ENCODE data around the gene NOX1. TPM values are rescaled to one million over a fixed set of nuclear protein-coding genes. Genes with fewer than 3 reads are reported as not detected.

NOX1 gene
- total RNA-seq, 4 donors from 2014 or later, result not detected

- 33 to 57% methylated on average over 1 to 2 of the region's 2 CpGs for WGBS, 2 donors
- intact Hi-C loops (cut with DNase I), result no loop called here
- no peak for DNase-seq
Observed at GRCh38 chrX:100904433-100904832, 30.3 kb upstream of the NOX1 start.

GRCh38 chrX:100895365-100896075 lies 21.4 kb upstream of the NOX1 start:
- intact Hi-C loops (cut with DNase I), result no loop called here

More at GRCh38 chrX:100904433-100904832, 30.3 kb upstream of the NOX1 start:
- Histone ChIP-seq H3K27ac (no peak overlapping the region), H3K27me3 (no peaks in the 10 kb centered on the region), H3K9me3 (no peaks in the 10 kb centered on the region), H3K4me1 (no peaks in the 10 kb centered on the region), H3K36me3 (no peaks in the 10 kb centered on the region), H3K4me3 (no peak overlapping the region)
- TF ChIP-seq POLR2A (IDR thresholded peaks at IDR 0.05), result no peak
- TF ChIP-seq, protein P1, sequence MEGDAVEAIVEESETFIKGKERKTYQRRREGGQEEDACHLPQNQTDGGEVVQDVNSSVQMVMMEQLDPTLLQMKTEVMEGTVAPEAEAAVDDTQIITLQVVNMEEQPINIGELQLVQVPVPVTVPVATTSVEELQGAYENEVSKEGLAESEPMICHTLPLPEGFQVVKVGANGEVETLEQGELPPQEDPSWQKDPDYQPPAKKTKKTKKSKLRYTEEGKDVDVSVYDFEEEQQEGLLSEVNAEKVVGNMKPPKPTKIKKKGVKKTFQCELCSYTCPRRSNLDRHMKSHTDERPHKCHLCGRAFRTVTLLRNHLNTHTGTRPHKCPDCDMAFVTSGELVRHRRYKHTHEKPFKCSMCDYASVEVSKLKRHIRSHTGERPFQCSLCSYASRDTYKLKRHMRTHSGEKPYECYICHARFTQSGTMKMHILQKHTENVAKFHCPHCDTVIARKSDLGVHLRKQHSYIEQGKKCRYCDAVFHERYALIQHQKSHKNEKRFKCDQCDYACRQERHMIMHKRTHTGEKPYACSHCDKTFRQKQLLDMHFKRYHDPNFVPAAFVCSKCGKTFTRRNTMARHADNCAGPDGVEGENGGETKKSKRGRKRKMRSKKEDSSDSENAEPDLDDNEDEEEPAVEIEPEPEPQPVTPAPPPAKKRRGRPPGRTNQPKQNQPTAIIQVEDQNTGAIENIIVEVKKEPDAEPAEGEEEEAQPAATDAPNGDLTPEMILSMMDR (IDR thresholded peaks at IDR 0.05), result no peak

DNA sequence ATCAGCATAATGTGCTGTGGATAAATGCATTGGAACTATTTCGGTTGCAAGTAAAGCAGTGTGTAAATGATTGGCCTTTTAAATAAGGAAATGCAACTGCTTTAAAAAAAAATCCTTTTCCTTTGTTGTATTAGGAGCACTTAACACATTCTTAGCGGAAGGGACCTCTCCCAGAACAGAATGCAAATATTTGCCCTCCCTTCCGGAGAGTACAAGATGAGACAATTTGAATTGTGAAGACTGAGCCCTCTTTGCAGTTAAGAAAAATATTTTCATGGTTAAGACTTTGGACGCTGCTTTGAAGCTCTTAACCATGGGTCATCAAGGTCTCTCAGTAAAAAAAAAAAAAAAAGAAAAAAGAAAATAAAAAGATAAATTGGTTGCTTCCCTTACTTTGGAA lies 9.5 kb upstream of the NOX1 start:
- intact Hi-C loops (cut with DNase I), result no loop called here
- Histone ChIP-seq H3K27ac (no peak overlapping the region), H3K27me3 (no peaks in the 10 kb centered on the region), H3K9me3 (no peaks in the 10 kb centered on the region), H3K4me3 (no peak overlapping the region), H3K4me1 (peaks cover 0 to 5% (median 0%) of the 10 kb centered on the region in 3 donors), H3K36me3 (no peaks in the 10 kb centered on the region)
- TF ChIP-seq POLR2A (IDR thresholded peaks at IDR 0.05), result no peak
- TF ChIP-seq, protein P1 (IDR thresholded peaks at IDR 0.05), result no peak
- 46% methylated on average over 4 of the region's 4 CpGs for WGBS, 2 donors
- no peak for DNase-seq

More at GRCh38 chrX:100895365-100896075, 21.4 kb upstream of the NOX1 start:
- no peaks in the 10 kb centered on the region for H3K36me3 ChIP-seq
- peak overlapping the region in 2 of 4 donors; percentile 28 to 68 for H3K27ac ChIP-seq
- no peaks in the 10 kb centered on the region for H3K9me3 ChIP-seq
- 5 to 15% methylated on average over 2 to 4 of the region's 5 CpGs for WGBS, 2 donors
- no peak overlapping the region for H3K4me3 ChIP-seq
- H3K27me3 ChIP-seq, result no peaks in the 10 kb centered on the region
- TF ChIP-seq POLR2A (IDR thresholded peaks at IDR 0.05), result no peak
- TF ChIP-seq, protein P1 (IDR thresholded peaks at IDR 0.05), result peak in 5 of 6 experiments; percentile 14 to 57 (median 22)
- no peak for DNase-seq
- H3K4me1 ChIP-seq, result peaks cover 0 to 26% (median 0%) of the 10 kb centered on the region in 3 donors

- Histone ChIP-seq H3K9me3 (no peaks in the 10 kb centered on the region), H3K4me1 (peaks cover 0 to 5% (median 0%) of the 10 kb centered on the region in 3 donors), H3K36me3 (no peaks in the 10 kb centered on the region), H3K4me3 (no peak overlapping the region), H3K27ac (no peak overlapping the region), H3K27me3 (no peaks in the 10 kb centered on the region)
- 54 to 85% methylated on average over 2 of the region's 2 CpGs for WGBS, 2 donors
- no peak for DNase-seq
- intact Hi-C loops (cut with DNase I), result no loop called here
- TF ChIP-seq, protein P1 (IDR thresholded peaks at IDR 0.05), result no peak
- TF ChIP-seq POLR2A (IDR thresholded peaks at IDR 0.05), result no peak
Observed at GRCh38 chrX:100880368-100880767, 6.2 kb upstream of the NOX1 start.

Data from esophagus squamous epithelium (tissue), 5 donors.